Measurements from ENCODE around the gene EPOP.

EPOP gene

DNA sequence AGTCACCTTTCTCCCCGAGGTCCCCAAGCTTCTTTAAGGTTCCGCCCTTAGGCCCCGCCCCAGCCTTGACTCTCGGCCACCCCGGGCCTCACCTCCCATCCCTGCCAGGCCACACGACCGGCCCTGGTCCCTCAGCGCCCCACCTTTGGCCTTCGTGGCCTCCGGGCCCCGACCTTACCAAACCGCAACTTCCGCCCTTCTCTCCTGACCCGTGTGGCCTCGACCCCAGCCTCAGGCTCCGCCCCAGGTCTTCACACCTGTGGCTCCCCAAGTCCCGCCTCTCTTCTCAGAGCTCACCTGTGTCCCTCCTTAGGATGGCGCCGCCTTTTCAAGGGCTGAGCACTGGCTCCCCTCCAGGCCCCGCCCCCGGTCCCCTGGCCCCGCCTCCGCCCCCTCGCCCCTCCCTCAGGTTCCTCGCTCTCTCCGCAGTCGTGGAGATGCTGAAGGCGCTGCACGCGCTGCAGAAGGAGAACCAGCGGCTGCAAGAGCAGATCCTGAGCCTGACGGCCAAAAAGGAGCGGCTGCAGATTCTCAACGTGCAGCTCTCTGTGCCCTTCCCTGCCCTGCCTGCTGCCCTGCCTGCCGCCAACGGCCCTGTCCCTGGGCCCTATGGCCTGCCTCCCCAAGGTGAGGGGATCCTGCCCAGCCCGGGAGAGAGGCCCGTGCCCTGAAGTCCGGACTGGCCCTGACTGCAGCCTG lies 45.3 kb upstream of the EPOP start:
- H3K79me2 ChIP-seq (ENCODE audit: low read length): no peaks in the 10 kb centered on the region
- no peak overlapping the region for H3K27ac ChIP-seq (ENCODE audit: low read length)
- H3K4me1 ChIP-seq (ENCODE audit: low read length): no peaks in the 10 kb centered on the region
- H3K9me3 ChIP-seq (replicated peaks; ENCODE audit: insufficient read depth, low read length): no peaks in the 10 kb centered on the region
- H3F3A ChIP-seq (ENCODE audit: insufficient read depth, low read length): no peaks in the 10 kb centered on the region
- no peaks in the 10 kb centered on the region for H3K9me2 ChIP-seq (replicated peaks; ENCODE audit: insufficient read depth, low read length)
- no peak for TF ChIP-seq EZH2phosphoT487 (IDR thresholded peaks at IDR 0.05; ENCODE audit: low read length)
- no peak for TF ChIP-seq CTCF (IDR thresholded peaks at IDR 0.05; ENCODE audit: low read length)
- TF ChIP-seq EZH2 (optimal IDR thresholded peaks at IDR 0.05; ENCODE audit: low read depth, low read length): no peak
- DNase-seq: no peak
- no peaks in the 10 kb centered on the region for H3K36me3 ChIP-seq (replicated peaks; ENCODE audit: insufficient read depth, low read length)
- no peak overlapping the region for H3K4me3 ChIP-seq (ENCODE audit: low read length)
- H4K20me1 ChIP-seq (ENCODE audit: insufficient read depth, low read length): no peaks in the 10 kb centered on the region
- H3K9ac ChIP-seq (ENCODE audit: low read length): no peak overlapping the region
- H2AFZ ChIP-seq (ENCODE audit: low read length): no peak overlapping the region
- H3K27me3 ChIP-seq (replicated peaks; ENCODE audit: insufficient read depth, low read length): no peaks in the 10 kb centered on the region
- H3K4me2 ChIP-seq (ENCODE audit: low read depth, low read length): no peak overlapping the region

DNA sequence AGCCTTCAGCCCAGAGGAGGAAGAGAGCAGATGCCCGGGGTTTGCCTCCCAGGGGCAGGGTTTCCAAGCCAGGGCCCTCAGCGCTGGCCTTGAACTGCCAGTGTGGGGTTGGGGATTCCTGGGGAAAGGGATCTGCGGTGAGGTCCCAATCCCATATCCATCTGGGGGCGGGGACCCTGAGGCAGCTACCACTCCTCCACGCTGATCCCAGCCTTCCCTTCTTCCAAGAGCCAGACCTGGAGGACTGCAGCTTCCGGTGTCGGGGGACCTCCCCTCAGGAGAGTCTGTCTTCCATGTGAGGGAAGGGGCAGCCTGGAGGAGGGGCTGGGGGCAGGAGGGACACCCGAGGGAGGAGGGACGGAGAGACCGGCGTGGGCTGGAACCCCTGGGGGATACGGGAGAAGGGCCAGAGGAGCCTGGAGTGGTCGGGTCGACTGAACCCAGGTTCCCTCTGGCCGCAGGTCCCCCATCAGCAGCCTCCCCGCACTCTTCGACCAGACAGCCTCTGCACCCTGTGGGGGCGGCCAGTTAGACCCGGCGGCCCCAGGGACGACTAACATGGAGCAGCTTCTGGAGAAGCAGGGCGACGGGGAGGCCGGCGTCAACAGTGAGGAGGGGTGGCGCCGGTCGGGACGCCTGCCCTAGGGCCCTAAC lies 44.7 kb upstream of the EPOP start:
- Histone ChIP-seq H2AFZ (ENCODE audit: low read length) (no peak overlapping the region), H3F3A (ENCODE audit: insufficient read depth, low read length) (no peaks in the 10 kb centered on the region), H3K27me3 (replicated peaks; ENCODE audit: insufficient read depth, low read length) (no peaks in the 10 kb centered on the region), H3K4me3 (ENCODE audit: low read length) (no peak overlapping the region), H3K9me2 (replicated peaks; ENCODE audit: insufficient read depth, low read length) (no peaks in the 10 kb centered on the region), H3K4me1 (ENCODE audit: low read length) (no peaks in the 10 kb centered on the region), H3K4me2 (ENCODE audit: low read depth, low read length) (no peak overlapping the region), H3K79me2 (ENCODE audit: low read length) (no peaks in the 10 kb centered on the region), H3K9ac (ENCODE audit: low read length) (no peak overlapping the region), H3K27ac (ENCODE audit: low read length) (no peak overlapping the region), H3K9me3 (replicated peaks; ENCODE audit: insufficient read depth, low read length) (no peaks in the 10 kb centered on the region), H3K36me3 (replicated peaks; ENCODE audit: insufficient read depth, low read length) (no peaks in the 10 kb centered on the region), H4K20me1 (ENCODE audit: insufficient read depth, low read length) (no peaks in the 10 kb centered on the region)
- TF ChIP-seq CTCF (IDR thresholded peaks at IDR 0.05; ENCODE audit: low read length): no peak
- TF ChIP-seq EZH2phosphoT487 (IDR thresholded peaks at IDR 0.05; ENCODE audit: low read length): no peak
- TF ChIP-seq EZH2 (optimal IDR thresholded peaks at IDR 0.05; ENCODE audit: low read depth, low read length): no peak
- no peak for DNase-seq

- DNase-seq: no peak
- H2AFZ ChIP-seq (ENCODE audit: low read length): no peak overlapping the region
- H3K9me2 ChIP-seq (replicated peaks; ENCODE audit: insufficient read depth, low read length): no peaks in the 10 kb centered on the region
- TF ChIP-seq EZH2phosphoT487 (IDR thresholded peaks at IDR 0.05; ENCODE audit: low read length): no peak
- no peak for TF ChIP-seq EZH2 (optimal IDR thresholded peaks at IDR 0.05; ENCODE audit: low read depth, low read length)
- TF ChIP-seq CTCF (IDR thresholded peaks at IDR 0.05; ENCODE audit: low read length): no peak
- H3F3A ChIP-seq (ENCODE audit: insufficient read depth, low read length): no peaks in the 10 kb centered on the region
- H3K4me1 ChIP-seq (ENCODE audit: low read length): no peaks in the 10 kb centered on the region
- no peaks in the 10 kb centered on the region for H3K9me3 ChIP-seq (replicated peaks; ENCODE audit: insufficient read depth, low read length)
- no peaks in the 10 kb centered on the region for H3K27me3 ChIP-seq (replicated peaks; ENCODE audit: insufficient read depth, low read length)
- no peak overlapping the region for H3K27ac ChIP-seq (ENCODE audit: low read length)
- no peaks in the 10 kb centered on the region for H3K36me3 ChIP-seq (replicated peaks; ENCODE audit: insufficient read depth, low read length)
- no peak overlapping the region for H3K4me2 ChIP-seq (ENCODE audit: low read depth, low read length)
- H3K79me2 ChIP-seq (ENCODE audit: low read length): no peaks in the 10 kb centered on the region
- no peak overlapping the region for H3K4me3 ChIP-seq (ENCODE audit: low read length)
- no peak overlapping the region for H3K9ac ChIP-seq (ENCODE audit: low read length)
- no peaks in the 10 kb centered on the region for H4K20me1 ChIP-seq (ENCODE audit: insufficient read depth, low read length)
Measured at GRCh38 chr17:38717139-38717745, 42.5 kb upstream of the EPOP start.
